H1 (cell line): ENCODE measurements around the gene CCDC24. TPM values are rescaled to one million over a fixed set of nuclear protein-coding genes. Genes with fewer than 3 reads are reported as not detected.

Experiments
- RBBP5 ChIP-seq: IDR thresholded peaks from 2 replicates; pipeline ENCODE4 v1.7.1; 2012; ENCODE audit warnings: low read depth, mild to moderate bottlenecking, inconsistent platforms, low read length, moderate library complexity, borderline replicate concordance
- SIX5 ChIP-seq: IDR thresholded peaks from 2 replicates; pipeline ENCODE4 v1.6.1; 2011; ENCODE audit warnings: mild to moderate bottlenecking, low read depth, low read length
- TAF1 ChIP-seq: IDR thresholded peaks from 2 replicates; pipeline ENCODE4 v1.6.1; 2011; ENCODE audit warnings: mild to moderate bottlenecking, low read depth, low read length
- polyA plus RNA-seq, 7 experiments: library from polyadenylated mRNA; depleted of rRNA in 3 of 7; stranded (reverse) in 5 of 7; unstranded in 2 of 7; fragments of >200 nt in 5 of 7; fragments of 200-250 nt in 2 of 7; gene quantifications; 1 replicate in 5 of 7; 2 replicates in 1 of 7; 4 replicates in 1 of 7; pipeline versions ENCODE4 v1.2.1 to v1.2.3, GENCODE V29; 2011 to 2013; ENCODE audit warnings: missing spikeins in 2 of 7, mixed read lengths in 2 of 7
- total RNA-seq: library from RNA; stranded (reverse); fragmentation: NEBNext Ultra II Directional; extraction: Animal tissue kit (Norgen Biotek cat#: 25700); gene quantifications from 2 replicates; pipeline ENCODE4 v1.2.1, GENCODE V29; 2021

The CCDC24 gene
- total and polyA plus RNA-seq, 2 of the 8 experiments (the other 6 are each of a cell fraction or from before 2014, with no cell fraction given): 11.2 to 11.4 TPM

- TF ChIP-seq RBBP5 (no peak), TAF1 (no peak), SIX5 (no peak)
These were observed 21.7 kb downstream of the CCDC24 start (continued) for GRCh38 chr1:44012941-44013609.
